ENCODE measurements around the gene RAP1A.
A peak's percentile ranks its signal among the peaks of the same experiment; 100 is the strongest.

Gene RAP1A

GRCh38 chr1:111754984-111755330 is 135.4 kb downstream of the RAP1A start:
- ChIA-PET CTCF (interaction anchor here (0.7 to 1.4 kb wide), 5 partner anchors 12 to 273 kb away, joined by 4 to 8 read pairs (median 4); no protein-coding TSS in a partner anchor), POLR2A (interaction anchor here (0.8 to 1.7 kb wide), 13 partner anchors 12 to 307 kb away, joined by 3 to 7 read pairs (median 4); partner anchors contain the start of gene INKA2)
- TF ChIP-seq TARDBP (IDR thresholded peaks at IDR 0.05): no peak
- TF ChIP-seq ELF4 (IDR thresholded peaks at IDR 0.05): no peak
- no peak for TF ChIP-seq FOXA1 (IDR thresholded peaks at IDR 0.05)
- TF ChIP-seq NFRKB (IDR thresholded peaks at IDR 0.05): no peak
- peak; percentile 68 for DNase-seq (ENCODE audit: extremely low spot score)

DNA sequence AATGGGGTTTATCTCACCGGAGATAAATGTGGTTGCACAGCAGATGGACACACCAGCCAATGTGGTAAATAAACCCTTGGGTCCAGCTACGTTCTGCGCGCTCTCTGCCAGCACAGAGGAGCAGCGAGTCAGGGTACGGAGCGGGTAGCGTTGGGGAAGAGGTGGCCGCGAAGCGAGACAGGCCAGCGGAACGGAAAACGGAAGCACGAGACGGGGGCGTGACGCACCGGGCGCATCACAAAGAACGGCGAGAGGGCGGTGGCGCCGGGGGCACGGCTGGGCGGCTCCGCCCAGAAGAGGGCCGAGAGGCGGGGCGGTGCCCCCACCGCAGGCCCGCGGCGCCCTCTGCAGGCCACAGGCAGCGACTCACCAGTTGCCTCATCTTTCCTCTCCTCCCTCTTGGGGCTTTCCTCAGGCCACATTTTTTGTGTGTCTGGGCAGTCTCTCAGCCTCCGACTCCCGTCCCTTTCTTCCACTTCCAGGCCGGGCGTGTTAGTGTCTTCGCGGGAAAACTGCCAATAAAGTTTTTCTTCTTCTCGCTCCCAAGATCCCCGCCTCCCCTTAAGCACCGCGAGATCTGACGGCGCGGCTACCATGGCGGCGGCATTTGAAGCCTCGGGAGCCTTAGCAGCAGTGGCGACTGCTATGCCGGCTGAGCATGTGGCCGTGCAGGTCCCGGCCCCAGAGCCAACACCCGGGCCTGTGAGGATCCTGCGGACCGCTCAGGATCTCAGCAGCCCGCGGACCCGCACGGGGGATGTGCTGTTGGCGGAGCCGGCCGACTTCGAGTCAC is 135.9 kb downstream of the RAP1A start, which contains the start of gene DDX20:
Gene DDX20 (plus strand): TSS at position 571 of the 793 bp plus-strand sequence. CDS start 24 bp downstream, at position 595.
- POLR2A ChIA-PET: interaction anchor here (0.6 to 1.7 kb wide), 14 partner anchors 11 to 307 kb away, joined by 3 to 7 read pairs (median 4); partner anchors contain the start of gene INKA2
- DNase-seq (ENCODE audit: extremely low spot score): peak; percentile 95
- TF ChIP-seq ELF4 (IDR thresholded peaks at IDR 0.05): peak; percentile 52
- TF ChIP-seq NFRKB (IDR thresholded peaks at IDR 0.05): peak; percentile 83
- peak; percentile 67; the same call in 1 of the 2 replicates for TF ChIP-seq FOXM1 (IDR thresholded peaks at IDR 0.05; ENCODE audit: borderline replicate concordance)
- TF ChIP-seq, protein P1, sequence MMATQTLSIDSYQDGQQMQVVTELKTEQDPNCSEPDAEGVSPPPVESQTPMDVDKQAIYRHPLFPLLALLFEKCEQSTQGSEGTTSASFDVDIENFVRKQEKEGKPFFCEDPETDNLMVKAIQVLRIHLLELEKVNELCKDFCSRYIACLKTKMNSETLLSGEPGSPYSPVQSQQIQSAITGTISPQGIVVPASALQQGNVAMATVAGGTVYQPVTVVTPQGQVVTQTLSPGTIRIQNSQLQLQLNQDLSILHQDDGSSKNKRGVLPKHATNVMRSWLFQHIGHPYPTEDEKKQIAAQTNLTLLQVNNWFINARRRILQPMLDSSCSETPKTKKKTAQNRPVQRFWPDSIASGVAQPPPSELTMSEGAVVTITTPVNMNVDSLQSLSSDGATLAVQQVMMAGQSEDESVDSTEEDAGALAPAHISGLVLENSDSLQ (IDR thresholded peaks at IDR 0.05): 0 out of 2 replicates have a peak, but pooled peaks have one; percentile 5
- TF ChIP-seq SP1 (IDR thresholded peaks at IDR 0.05): peak; percentile 76; the same call in 1 of the 2 replicates
- TF ChIP-seq HDGF (IDR thresholded peaks at IDR 0.05; ENCODE audit: borderline replicate concordance): no peak
- no peak for TF ChIP-seq FOXA1 (IDR thresholded peaks at IDR 0.05)
- TF ChIP-seq ARNT (IDR thresholded peaks at IDR 0.05): no peak
- no peak for TF ChIP-seq SUZ12 (IDR thresholded peaks at IDR 0.05)
- no peak for TF ChIP-seq BHLHE40 (IDR thresholded peaks at IDR 0.05; ENCODE audit: borderline replicate concordance)
- TF ChIP-seq TARDBP (IDR thresholded peaks at IDR 0.05): no peak
- 0 out of 2 replicates have a peak, but pooled peaks have one; percentile 73 for TF ChIP-seq ZNF384 (IDR thresholded peaks at IDR 0.05)
- TF ChIP-seq FOXK2 (IDR thresholded peaks at IDR 0.05): no peak
- peak; percentile 94 for TF ChIP-seq L3MBTL2 (conservative IDR thresholded peaks at IDR 0.05)
- no peak for TF ChIP-seq LEF1 (IDR thresholded peaks at IDR 0.05; ENCODE audit: borderline replicate concordance)
- peak; percentile 65 for TF ChIP-seq CTBP1 (IDR thresholded peaks at IDR 0.05; ENCODE audit: borderline replicate concordance)
- CTCF ChIA-PET: interaction anchor here (0.7 to 1.4 kb wide), 5 partner anchors 12 to 273 kb away, joined by 4 to 8 read pairs (median 4); no protein-coding TSS in a partner anchor

DNA sequence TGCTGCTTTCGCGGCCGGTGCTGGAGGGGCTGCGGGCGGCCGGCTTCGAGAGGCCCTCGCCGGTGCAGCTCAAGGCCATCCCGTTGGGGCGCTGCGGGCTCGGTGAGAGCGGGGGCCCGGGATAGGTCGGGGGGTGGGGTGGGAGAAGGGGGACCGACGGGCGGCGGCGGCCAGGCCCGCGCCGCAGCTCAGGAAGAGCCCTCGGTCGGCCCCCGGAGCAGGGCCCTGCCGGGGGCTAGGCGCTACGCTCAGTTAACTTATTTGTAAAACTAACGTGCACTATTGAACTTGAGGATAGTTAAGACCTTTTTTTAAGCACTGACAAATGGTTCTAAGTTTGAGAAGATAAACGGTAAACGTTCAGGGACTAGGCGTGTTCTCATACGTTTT is 136.5 kb downstream of the RAP1A start:
- ChIA-PET CTCF (interaction anchor here (0.9 to 1.0 kb wide), 2 partner anchors 11 to 42 kb away, joined by 3 to 6 read pairs; no protein-coding TSS in a partner anchor), POLR2A (interaction anchor here (0.6 to 1.7 kb wide), 6 partner anchors 15 to 308 kb away, joined by 3 to 7 read pairs (median 4); partner anchors contain the start of gene INKA2)
- no peak for DNase-seq (ENCODE audit: extremely low spot score)
- TF ChIP-seq L3MBTL2 (conservative IDR thresholded peaks at IDR 0.05) (peak; percentile 10; the same call in 1 of the 2 replicates), FOXK2 (IDR thresholded peaks at IDR 0.05) (no peak), FOXA1 (IDR thresholded peaks at IDR 0.05) (no peak), FOXM1 (IDR thresholded peaks at IDR 0.05; ENCODE audit: borderline replicate concordance) (no peak), ELF4 (IDR thresholded peaks at IDR 0.05) (no peak)
- TF ChIP-seq, protein P1 (IDR thresholded peaks at IDR 0.05): no peak

DNA sequence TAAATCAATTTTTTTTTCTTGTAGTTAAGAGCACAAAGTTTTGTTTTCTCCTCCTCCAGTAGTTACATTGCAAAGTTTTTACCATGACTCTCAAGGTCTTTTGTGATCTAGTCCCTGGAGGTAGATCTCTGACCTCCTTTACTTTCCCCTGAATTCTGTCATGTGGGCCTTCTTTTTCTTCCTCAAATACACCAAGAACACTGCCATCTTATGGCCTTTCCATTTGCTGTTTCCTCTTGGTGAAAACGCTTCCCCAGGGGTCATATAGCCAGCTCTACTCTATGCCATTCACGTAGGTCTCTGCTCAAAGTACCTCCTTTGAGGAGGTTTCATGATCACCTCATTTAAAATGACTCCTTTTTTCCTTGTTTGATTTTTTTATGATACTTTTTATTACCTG is 138.8 kb downstream of the RAP1A start:
- CTCF ChIA-PET: no interaction called here
- TF ChIP-seq CTBP1 (IDR thresholded peaks at IDR 0.05; ENCODE audit: borderline replicate concordance) (no peak), NFRKB (IDR thresholded peaks at IDR 0.05) (no peak), L3MBTL2 (conservative IDR thresholded peaks at IDR 0.05) (no peak), HDGF (IDR thresholded peaks at IDR 0.05; ENCODE audit: borderline replicate concordance) (no peak), ZNF384 (IDR thresholded peaks at IDR 0.05) (no peak), ARNT (IDR thresholded peaks at IDR 0.05) (no peak), ELF4 (IDR thresholded peaks at IDR 0.05) (no peak), FOXK2 (IDR thresholded peaks at IDR 0.05) (no peak), LEF1 (IDR thresholded peaks at IDR 0.05; ENCODE audit: borderline replicate concordance) (no peak), BHLHE40 (IDR thresholded peaks at IDR 0.05; ENCODE audit: borderline replicate concordance) (no peak), FOXM1 (IDR thresholded peaks at IDR 0.05; ENCODE audit: borderline replicate concordance) (no peak), SUZ12 (IDR thresholded peaks at IDR 0.05) (no peak), SP1 (IDR thresholded peaks at IDR 0.05) (no peak), TARDBP (IDR thresholded peaks at IDR 0.05) (no peak), FOXA1 (IDR thresholded peaks at IDR 0.05) (no peak)
- TF ChIP-seq, protein P1 (IDR thresholded peaks at IDR 0.05): no peak
- POLR2A ChIA-PET: no interaction called here
- DNase-seq (ENCODE audit: extremely low spot score): no peak

DNA sequence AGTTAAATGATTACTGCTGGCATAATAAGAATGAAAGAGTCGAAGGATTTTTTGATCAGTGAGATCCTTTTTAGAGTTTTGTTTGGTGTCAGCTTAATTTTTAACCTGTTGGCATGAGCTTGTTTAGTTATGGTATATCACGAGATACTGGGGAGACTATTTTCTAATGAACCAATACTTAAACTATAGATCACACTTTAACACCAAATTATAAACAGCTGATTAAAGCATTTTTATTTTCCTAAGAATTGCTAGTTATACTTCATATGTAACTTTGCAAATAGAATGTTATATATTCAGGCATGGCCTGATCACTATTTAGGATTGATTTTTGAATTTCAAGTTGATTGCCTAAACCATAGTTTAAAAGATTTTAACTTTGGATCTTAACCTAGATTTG is 142.1 kb downstream of the RAP1A start:
- no peak for DNase-seq (ENCODE audit: extremely low spot score)
- ChIA-PET POLR2A (no interaction called here), CTCF (no interaction called here)

DNA sequence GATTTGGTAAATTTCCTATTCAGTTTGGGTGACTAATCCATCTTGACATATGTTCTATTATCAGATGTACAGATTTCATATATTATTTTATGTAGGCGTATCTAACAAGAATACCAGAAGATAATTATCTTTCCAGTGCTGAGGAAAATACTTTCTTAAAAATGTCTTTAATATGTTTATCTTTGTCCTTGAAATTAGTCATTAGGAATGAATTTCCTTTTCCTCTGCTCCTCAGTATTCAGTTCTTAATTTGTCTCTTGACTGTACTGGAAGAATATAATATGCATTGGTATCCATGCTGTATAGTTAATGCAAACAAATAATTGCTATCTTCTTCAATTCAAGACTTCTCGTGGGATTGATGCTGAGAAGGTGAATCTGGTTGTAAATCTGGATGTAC is 142.7 kb downstream of the RAP1A start:
- no peak for DNase-seq (ENCODE audit: extremely low spot score)
- no peak for TF ChIP-seq L3MBTL2 (conservative IDR thresholded peaks at IDR 0.05)
- TF ChIP-seq HDGF (IDR thresholded peaks at IDR 0.05; ENCODE audit: borderline replicate concordance): no peak
- TF ChIP-seq ARNT (IDR thresholded peaks at IDR 0.05): no peak
- no peak for TF ChIP-seq TARDBP (IDR thresholded peaks at IDR 0.05)
- TF ChIP-seq SP1 (IDR thresholded peaks at IDR 0.05): no peak
- TF ChIP-seq FOXK2 (IDR thresholded peaks at IDR 0.05): no peak
- TF ChIP-seq LEF1 (IDR thresholded peaks at IDR 0.05; ENCODE audit: borderline replicate concordance): no peak
- no peak for TF ChIP-seq ELF4 (IDR thresholded peaks at IDR 0.05)
- no peak for TF ChIP-seq BHLHE40 (IDR thresholded peaks at IDR 0.05; ENCODE audit: borderline replicate concordance)
- TF ChIP-seq FOXM1 (IDR thresholded peaks at IDR 0.05; ENCODE audit: borderline replicate concordance): no peak
- no peak for TF ChIP-seq CTBP1 (IDR thresholded peaks at IDR 0.05; ENCODE audit: borderline replicate concordance)
- TF ChIP-seq FOXA1 (IDR thresholded peaks at IDR 0.05): no peak
- TF ChIP-seq ZNF384 (IDR thresholded peaks at IDR 0.05): no peak
- no peak for TF ChIP-seq NFRKB (IDR thresholded peaks at IDR 0.05)
- TF ChIP-seq SUZ12 (IDR thresholded peaks at IDR 0.05): no peak
- TF ChIP-seq, protein P1 (IDR thresholded peaks at IDR 0.05): no peak
- CTCF ChIA-PET: no interaction called here
- POLR2A ChIA-PET: no interaction called here

More for the DNA sequence above, 142.1 kb downstream of the RAP1A start:
- TF ChIP-seq TARDBP (IDR thresholded peaks at IDR 0.05) (no peak), L3MBTL2 (conservative IDR thresholded peaks at IDR 0.05) (no peak), BHLHE40 (IDR thresholded peaks at IDR 0.05; ENCODE audit: borderline replicate concordance) (no peak), FOXA1 (IDR thresholded peaks at IDR 0.05) (no peak), HDGF (IDR thresholded peaks at IDR 0.05; ENCODE audit: borderline replicate concordance) (no peak), SUZ12 (IDR thresholded peaks at IDR 0.05) (no peak), SP1 (IDR thresholded peaks at IDR 0.05) (no peak)

Data from HEK293T (cell line).